Tibial artery (tissue), 4 donors: ENCODE data around the gene SLC2A11.

Experiments
- DNase-seq, 2 donors: peaks; one replicate each; pipeline ENCODE4 v3.0.0-alpha.2; 2019
- H3K27ac ChIP-seq, 2 donors: fragments of 200-600 bp; sonication (generic) in 1 of 2; 1 replicate in 1 of 2; 2 replicates in 1 of 2; pipeline ENCODE4 v1.5.1; 2018 to 2019; ENCODE audit warnings: mild to moderate bottlenecking in 1 of 2
- H3K27me3 ChIP-seq, 2 donors: fragments of 200-600 bp; sonication (generic) in 1 of 2; one replicate each; pipeline versions ENCODE4 v1.5.1 to v1.6.0; 2016 to 2019
- H3K36me3 ChIP-seq, 3 donors: fragments of 200-600 bp; sonication (generic) in 2 of 3; one replicate each; pipeline ENCODE4 v1.5.1; 2016 to 2019; ENCODE audit warnings: mild to moderate bottlenecking in 2 of 3
- H3K4me1 ChIP-seq, 4 donors: fragments of 200-600 bp; sonication (generic) in 2 of 4; 1 replicate in 3 of 4; 2 replicates in 1 of 4; pipeline ENCODE4 v1.5.1; 2016 to 2019
- H3K4me3 ChIP-seq, 2 donors: fragments of 200-600 bp; sonication (generic) in 1 of 2; 1 replicate in 1 of 2; 2 replicates in 1 of 2; pipeline ENCODE4 v1.5.1; 2018 to 2019; ENCODE audit warnings: mild to moderate bottlenecking in 2 of 2
- H3K9me3 ChIP-seq, 3 donors: fragments of 200-600 bp; sonication (generic) in 1 of 3; one replicate each; pipeline ENCODE4 v1.5.1; 2016 to 2019
- intact Hi-C: fragments of 100-400 bp; cut with DNase I; formaldehyde crosslinking; loops from one replicate; pipeline ENCODE4 v1.15.0; 2023; ENCODE audit warnings: low total_unique reads
- TF ChIP-seq, protein P1 (sequence below), 2 experiments: fragments of 200-600 bp in 1 of 2; fragments of 450-650 bp in 1 of 2; IDR thresholded peaks; one replicate each; pipeline ENCODE4 v1.5.1; 2017 to 2019; ENCODE audit warnings: antibody characterized with exemption in 2 of 2, mild to moderate bottlenecking in 1 of 2, moderate library complexity in 1 of 2

Gene SLC2A11

GRCh38 chr22:23910496-23911190 lies 53.0 kb downstream of the SLC2A11 start:
- DNase-seq = peak in 1 of 2 donors; percentile 25
- Histone ChIP-seq H3K27me3 (no peaks in the 10 kb centered on the region), H3K4me1 (peaks cover 0 to 7% (median 3%) of the 10 kb centered on the region in 4 donors), H3K27ac (no peak overlapping the region), H3K36me3 (no peaks in the 10 kb centered on the region), H3K4me3 (no peak overlapping the region), H3K9me3 (no peaks in the 10 kb centered on the region)
- intact Hi-C loops = no loop called here
- TF ChIP-seq, protein P1, sequence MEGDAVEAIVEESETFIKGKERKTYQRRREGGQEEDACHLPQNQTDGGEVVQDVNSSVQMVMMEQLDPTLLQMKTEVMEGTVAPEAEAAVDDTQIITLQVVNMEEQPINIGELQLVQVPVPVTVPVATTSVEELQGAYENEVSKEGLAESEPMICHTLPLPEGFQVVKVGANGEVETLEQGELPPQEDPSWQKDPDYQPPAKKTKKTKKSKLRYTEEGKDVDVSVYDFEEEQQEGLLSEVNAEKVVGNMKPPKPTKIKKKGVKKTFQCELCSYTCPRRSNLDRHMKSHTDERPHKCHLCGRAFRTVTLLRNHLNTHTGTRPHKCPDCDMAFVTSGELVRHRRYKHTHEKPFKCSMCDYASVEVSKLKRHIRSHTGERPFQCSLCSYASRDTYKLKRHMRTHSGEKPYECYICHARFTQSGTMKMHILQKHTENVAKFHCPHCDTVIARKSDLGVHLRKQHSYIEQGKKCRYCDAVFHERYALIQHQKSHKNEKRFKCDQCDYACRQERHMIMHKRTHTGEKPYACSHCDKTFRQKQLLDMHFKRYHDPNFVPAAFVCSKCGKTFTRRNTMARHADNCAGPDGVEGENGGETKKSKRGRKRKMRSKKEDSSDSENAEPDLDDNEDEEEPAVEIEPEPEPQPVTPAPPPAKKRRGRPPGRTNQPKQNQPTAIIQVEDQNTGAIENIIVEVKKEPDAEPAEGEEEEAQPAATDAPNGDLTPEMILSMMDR (IDR thresholded peaks at IDR 0.05) = no peak

GRCh38 chr22:23911318-23911980 lies 53.8 kb downstream of the SLC2A11 start:
- TF ChIP-seq, protein P1 (IDR thresholded peaks at IDR 0.05) = no peak
- H3K4me1 ChIP-seq = peaks cover 0 to 7% (median 3%) of the 10 kb centered on the region in 4 donors
- H3K9me3 ChIP-seq = no peaks in the 10 kb centered on the region
- peak in 1 of 2 donors; percentile 55 for DNase-seq
- H3K27me3 ChIP-seq = no peaks in the 10 kb centered on the region
- intact Hi-C loops = no loop called here
- H3K27ac ChIP-seq = no peak overlapping the region
- no peak overlapping the region for H3K4me3 ChIP-seq
- no peaks in the 10 kb centered on the region for H3K36me3 ChIP-seq

- Histone ChIP-seq H3K36me3 (no peaks in the 10 kb centered on the region), H3K27ac (no peak overlapping the region), H3K27me3 (no peaks in the 10 kb centered on the region), H3K4me1 (peaks cover 0 to 7% (median 3%) of the 10 kb centered on the region in 4 donors), H3K9me3 (no peaks in the 10 kb centered on the region), H3K4me3 (no peak overlapping the region)
- TF ChIP-seq, protein P1 (IDR thresholded peaks at IDR 0.05) = no peak
- intact Hi-C loops = no loop called here
- peak in 1 of 2 donors; percentile 32 for DNase-seq
Observed at GRCh38 chr22:23912293-23912903, 54.7 kb downstream of the SLC2A11 start.

DNA sequence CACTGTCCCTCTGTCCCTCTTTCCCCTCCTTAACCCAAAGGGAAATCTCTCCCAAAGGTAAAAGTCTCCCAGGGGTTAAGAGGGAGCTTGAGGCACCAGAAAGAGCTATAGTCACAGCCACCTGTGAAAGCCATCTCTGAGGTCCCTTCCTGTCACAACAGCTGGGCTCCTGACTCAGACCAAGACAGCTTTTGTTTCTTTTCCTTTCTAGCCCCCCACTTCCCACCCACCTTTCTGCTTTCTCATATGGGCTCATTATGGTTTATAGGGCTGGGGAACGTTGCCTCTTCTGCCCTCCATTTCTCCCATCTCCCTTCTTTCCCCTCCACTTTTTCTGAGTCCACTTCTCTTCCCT lies 55.6 kb downstream of the SLC2A11 start:
- Histone ChIP-seq H3K27me3 (no peaks in the 10 kb centered on the region), H3K9me3 (no peaks in the 10 kb centered on the region), H3K36me3 (no peaks in the 10 kb centered on the region), H3K4me3 (peak overlapping the region; percentile 52 to 57), H3K27ac (peak overlapping the region; percentile 76 to 82), H3K4me1 (peaks cover 0 to 7% (median 3%) of the 10 kb centered on the region in 4 donors)
- TF ChIP-seq, protein P1 (IDR thresholded peaks at IDR 0.05) = no peak
- DNase-seq = no peak
- intact Hi-C loops = no loop called here

DNA sequence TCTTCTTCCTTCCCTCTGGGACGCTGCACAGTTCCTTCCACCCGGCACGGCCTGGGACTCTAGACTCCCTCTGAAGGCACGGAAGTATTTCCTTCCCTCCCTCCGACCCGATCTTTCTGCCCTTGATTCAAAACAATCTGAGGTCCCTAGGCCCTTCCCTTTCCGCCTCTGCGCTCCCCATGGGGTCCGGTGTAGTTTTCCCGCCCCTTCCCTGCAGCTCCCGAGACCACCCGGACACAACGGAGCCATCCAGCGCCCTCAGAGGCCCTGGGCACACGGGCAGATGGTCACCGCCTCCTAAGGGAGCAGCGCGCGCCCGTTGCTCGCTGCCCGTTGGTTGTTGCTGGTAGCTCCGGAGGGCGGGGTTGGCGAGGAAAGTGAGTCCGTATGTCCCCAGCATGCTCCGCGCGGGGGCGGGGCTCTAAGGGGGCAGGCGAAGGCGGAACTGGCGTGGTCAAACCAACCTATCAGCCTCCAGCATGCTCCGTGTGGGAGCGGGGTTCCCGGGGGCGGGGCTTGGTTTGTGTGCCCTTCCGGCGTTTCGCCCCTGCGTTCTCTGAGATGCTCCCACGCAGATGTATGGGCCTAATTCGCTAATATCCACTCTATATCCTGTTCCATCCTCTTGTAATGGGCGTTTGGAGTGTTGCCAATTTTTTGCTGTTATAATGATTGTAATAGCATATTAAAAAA lies 56.1 kb downstream of the SLC2A11 start:
- H3K4me3 ChIP-seq = peak overlapping the region; percentile 52 to 57
- no peaks in the 10 kb centered on the region for H3K27me3 ChIP-seq
- no peaks in the 10 kb centered on the region for H3K36me3 ChIP-seq
- H3K27ac ChIP-seq = peak overlapping the region; percentile 76 to 82
- TF ChIP-seq, protein P1 (IDR thresholded peaks at IDR 0.05) = no peak
- peak; percentile 100 for DNase-seq
- intact Hi-C loops = no loop called here
- no peaks in the 10 kb centered on the region for H3K9me3 ChIP-seq
- H3K4me1 ChIP-seq = peaks cover 0 to 7% (median 3%) of the 10 kb centered on the region in 4 donors
